Measurements from ENCODE around the gene ATP2C1. TPM values are rescaled to one million over a fixed set of nuclear protein-coding genes. Genes with fewer than 3 reads are reported as not detected.

Gene ATP2C1
- total and polyA plus RNA-seq, 9 of the 15 experiments (the other 6 are each of a cell fraction or from before 2014, with no cell fraction given) = 10.0 to 53.5 (median 27.9) TPM

DNA sequence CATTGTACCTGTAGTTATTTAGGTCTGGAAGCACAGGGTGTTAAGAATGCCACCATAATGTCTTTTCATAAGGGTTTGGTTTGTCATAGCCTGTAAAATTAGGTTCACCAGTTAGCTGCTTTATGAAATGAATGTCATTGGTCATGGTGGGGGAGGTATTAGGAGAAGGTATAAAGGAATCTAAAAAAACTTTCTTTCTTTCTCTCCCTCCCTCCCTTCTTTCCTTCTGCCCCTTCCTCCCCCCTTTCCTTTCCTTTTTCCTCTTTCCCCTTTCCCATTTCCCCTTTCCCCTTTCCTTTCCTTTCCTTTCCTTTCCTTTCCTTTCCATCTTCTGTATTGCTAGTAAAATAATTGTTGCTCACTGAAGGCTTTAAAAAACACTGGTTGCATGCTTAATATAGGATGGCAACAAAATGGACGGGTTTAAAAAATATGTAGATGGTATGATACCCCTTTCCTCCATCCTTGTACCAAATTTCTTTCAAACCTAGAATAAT lies 9.6 kb downstream of the ATP2C1 start (continued):
- TF ChIP-seq SMAD1 (IDR thresholded peaks at IDR 0.05; ENCODE audit: low read depth, low read length, partially characterized antibody) (no peak), LCOR (CRISPR knock-in tag; IDR thresholded peaks at IDR 0.05) (no peak)
- TF ChIP-seq, protein P1, sequence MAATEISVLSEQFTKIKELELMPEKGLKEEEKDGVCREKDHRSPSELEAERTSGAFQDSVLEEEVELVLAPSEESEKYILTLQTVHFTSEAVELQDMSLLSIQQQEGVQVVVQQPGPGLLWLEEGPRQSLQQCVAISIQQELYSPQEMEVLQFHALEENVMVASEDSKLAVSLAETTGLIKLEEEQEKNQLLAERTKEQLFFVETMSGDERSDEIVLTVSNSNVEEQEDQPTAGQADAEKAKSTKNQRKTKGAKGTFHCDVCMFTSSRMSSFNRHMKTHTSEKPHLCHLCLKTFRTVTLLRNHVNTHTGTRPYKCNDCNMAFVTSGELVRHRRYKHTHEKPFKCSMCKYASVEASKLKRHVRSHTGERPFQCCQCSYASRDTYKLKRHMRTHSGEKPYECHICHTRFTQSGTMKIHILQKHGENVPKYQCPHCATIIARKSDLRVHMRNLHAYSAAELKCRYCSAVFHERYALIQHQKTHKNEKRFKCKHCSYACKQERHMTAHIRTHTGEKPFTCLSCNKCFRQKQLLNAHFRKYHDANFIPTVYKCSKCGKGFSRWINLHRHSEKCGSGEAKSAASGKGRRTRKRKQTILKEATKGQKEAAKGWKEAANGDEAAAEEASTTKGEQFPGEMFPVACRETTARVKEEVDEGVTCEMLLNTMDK (IDR thresholded peaks at IDR 0.05; ENCODE audit: borderline replicate concordance, insufficient read depth, low read depth, low read length, poor library complexity, severe bottlenecking) = no peak

DNA sequence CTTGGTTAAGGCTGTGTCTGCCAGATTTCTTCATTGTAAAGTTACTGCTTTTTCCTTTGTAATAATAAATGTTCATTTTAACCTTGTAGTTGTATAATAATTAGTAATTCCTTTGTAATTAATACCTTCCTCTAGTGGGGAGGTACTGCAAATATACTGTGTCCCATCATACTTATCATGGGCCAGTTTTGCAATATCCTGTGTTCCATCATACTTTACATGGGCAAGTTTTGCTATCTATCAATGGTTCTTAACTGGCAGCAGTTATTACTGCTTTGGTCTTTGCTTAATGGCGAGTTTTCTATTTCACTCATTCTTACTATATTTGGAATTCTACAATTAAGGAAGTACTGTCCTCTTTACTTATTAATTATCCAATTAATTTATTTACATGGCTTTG lies 10.6 kb downstream of the ATP2C1 start:
- TF ChIP-seq POLR2A (conservative IDR thresholded peaks at IDR 0.05) (no peak), ZNF24 (IDR thresholded peaks at IDR 0.05) (no peak), MCM5 (IDR thresholded peaks at IDR 0.05; ENCODE audit: low read depth) (no peak), TARDBP (IDR thresholded peaks at IDR 0.05) (no peak), ZNF668 (CRISPR knock-in tag; IDR thresholded peaks at IDR 0.05) (no peak)
- CTCF ChIA-PET (ENCODE audit: low intra/inter-chr PET ratio) = no interaction called here

More for the DNA sequence above, 10.6 kb downstream of the ATP2C1 start:
- Histone ChIP-seq H3K4me2 (ENCODE audit: insufficient read depth, low read length) (no peak overlapping the region), H3K9me1 (ENCODE audit: control insufficient read depth, insufficient read depth, low read length) (peaks cover 3% of the 10 kb centered on the region), H4K20me1 (replicated peaks; ENCODE audit: control insufficient read depth, insufficient read depth, low read length) (peaks cover 9% of the 10 kb centered on the region; the same call in 1 of the 2 replicates), H3K36me3 (ENCODE audit: control insufficient read depth, insufficient read depth, low read length) (no peaks in the 10 kb centered on the region), H3K27me3 (ENCODE audit: control insufficient read depth in 2 of 2, insufficient read depth in 2 of 2, low read length in 2 of 2) (no peaks in the 10 kb centered on the region), H3K9ac (ENCODE audit: insufficient read depth in 1 of 2, low read depth in 2 of 2, low read length in 2 of 2) (no peak overlapping the region), H3K4me3 (no peak overlapping the region), H2AFZ (ENCODE audit: low read depth, low read length) (no peak overlapping the region), H3K4me1 (replicated peaks in 1 of 2; ENCODE audit: control insufficient read depth in 2 of 2, insufficient read depth in 2 of 2, low read length in 2 of 2) (no peaks in the 10 kb centered on the region), H3K79me2 (ENCODE audit: control insufficient read depth, insufficient read depth, low read length) (peaks cover 100% of the 10 kb centered on the region), H3K27ac (ENCODE audit: extremely low read depth, low read depth, low read length) (no peak overlapping the region), H3K9me3 (replicated peaks; ENCODE audit: control insufficient read depth, insufficient read depth, low read depth, low read length) (no peaks in the 10 kb centered on the region)
- POLR2A ChIA-PET = no interaction called here
- 43% methylated on average over 1 of the region's 1 CpG for WGBS (ENCODE audit: insufficient coverage, low coverage, missing lambda C conversion rate)
- in situ Hi-C loops (cut with MboI) = no loop called here
- no TSS peak for BruUV-seq (replicated peaks)
- DNase-seq (ENCODE audit: extremely low read depth in 1 of 4, low spot score in 3 of 4) = no peak
- FAIRE-seq = no peak
- intact Hi-C loops (cut with micrococcal nuclease) = no loop called here
- ATAC-seq = no peak
